ENCODE measurements around the gene NDUFS2.

Gene NDUFS2

GRCh38 chr1:161196521-161197451, 5.4 kb upstream of the NDUFS2 start:
- DNase-seq, result no peak

DNA sequence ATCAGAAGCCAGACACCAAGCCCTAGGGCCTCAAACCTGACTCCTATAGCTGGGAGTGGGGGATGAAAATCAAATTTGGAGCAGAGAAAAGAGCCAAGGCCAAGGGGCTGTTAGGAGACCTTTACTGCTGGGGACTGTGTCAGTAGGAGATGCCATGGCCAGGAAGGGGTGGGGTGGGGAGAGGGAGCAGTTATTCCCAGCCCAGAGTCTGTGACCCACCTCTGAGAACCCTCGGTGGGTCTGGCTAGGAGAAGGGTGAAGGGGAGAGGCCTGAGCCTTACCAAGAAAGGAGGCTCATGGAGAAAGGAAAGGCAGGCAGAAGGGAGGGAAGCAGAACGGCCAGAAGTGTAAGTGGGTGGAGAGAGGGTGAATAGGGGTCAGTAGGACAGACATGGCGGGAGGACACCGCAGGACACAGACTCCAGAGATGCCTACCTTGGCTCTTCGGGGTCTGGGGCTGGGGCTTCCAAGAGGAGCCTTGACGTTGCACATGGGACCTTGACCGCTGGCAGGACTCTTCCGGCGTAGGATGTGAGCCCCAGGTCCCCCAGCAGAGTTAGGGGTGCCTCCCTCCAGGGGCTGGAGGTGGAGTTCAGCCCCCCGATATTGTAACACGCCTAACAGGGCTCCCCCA, 4.5 kb upstream of the NDUFS2 start:
- no peak for DNase-seq

GRCh38 chr1:161198194-161198896, 3.8 kb upstream of the NDUFS2 start:
- no peak for DNase-seq

DNA sequence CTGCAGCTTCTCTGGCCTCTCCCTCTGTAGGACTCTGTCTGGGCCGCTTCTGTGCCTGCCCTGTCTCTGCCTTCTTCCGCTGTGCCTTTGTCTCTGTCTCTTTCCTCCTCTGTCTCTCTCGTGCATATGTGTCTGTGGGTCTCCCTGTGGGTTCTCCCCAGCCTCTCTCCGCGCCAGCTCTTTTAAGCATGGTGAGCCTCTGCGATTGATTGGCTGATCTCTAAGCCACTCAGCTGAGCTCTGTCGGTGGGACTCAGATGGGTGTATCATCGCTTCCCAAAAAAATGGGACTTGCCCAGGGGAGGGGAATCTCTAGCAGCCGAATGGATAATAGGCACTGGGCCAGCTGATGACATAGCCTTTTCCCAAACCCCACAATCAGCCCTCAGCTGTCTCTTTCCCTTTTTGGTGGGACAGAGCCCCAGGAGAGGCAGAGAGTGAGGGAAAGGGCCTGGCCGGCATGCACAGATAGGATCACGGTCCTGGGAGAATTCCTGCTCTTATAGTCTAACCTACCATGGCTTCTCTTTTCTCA, 3.2 kb upstream of the NDUFS2 start, which contains the start of gene ADAMTS4:
TSS of gene ADAMTS4 (minus strand) at position 158 of the 535 bp plus-strand sequence. CDS start 427 bp downstream, outside the sequence.
- no peak for DNase-seq

- no peak for DNase-seq
Measured at GRCh38 chr1:161199506-161200139, 2.5 kb upstream of the NDUFS2 start.

GRCh38 chr1:161200421-161200991, 1.7 kb upstream of the NDUFS2 start:
- DNase-seq, result no peak

DNA sequence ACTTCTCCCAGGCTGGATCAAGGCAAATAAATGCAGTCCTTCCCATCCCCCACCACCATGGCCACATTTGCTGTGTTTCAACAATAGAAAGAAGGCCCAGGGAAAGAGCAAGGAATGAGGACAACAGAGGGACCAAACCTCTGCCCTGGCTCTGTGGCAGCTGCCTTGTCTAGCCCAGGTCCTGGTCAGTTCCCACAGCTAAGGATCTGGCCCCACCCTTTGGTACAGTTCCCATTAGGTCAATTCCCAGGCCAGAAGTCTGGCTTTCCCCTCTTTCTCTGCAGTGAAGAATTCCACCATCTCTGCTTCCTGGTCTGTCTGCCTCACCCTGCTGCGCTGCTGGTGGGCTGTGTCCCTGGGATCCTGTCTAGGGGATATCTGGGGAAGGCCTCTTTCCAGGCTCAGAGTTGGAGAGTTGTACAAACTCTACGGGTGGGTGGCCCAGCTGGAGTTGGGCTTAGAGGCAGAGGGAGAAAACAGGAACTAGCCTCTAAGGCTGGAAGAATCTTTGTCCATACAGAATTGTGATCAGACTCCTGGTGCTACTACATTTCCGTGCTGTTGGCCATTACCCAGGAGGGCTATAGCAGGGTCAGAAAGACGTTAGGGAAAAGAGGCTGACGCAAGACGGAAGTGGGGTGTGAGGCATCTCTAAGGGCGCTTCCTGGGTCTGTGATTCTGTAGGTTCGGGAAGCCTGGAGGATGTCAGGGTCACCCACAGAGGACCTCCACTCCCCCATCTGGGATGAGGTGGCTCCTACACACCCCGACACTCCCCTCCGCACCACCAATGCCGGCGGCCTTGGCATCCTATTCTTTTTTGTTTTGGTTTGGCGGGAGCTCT, 953 bp upstream of the NDUFS2 start:
- DNase-seq, result no peak

- DNase-seq, result no peak
Measured at GRCh38 chr1:161206411-161207140, 4.4 kb downstream of the NDUFS2 start.

DNA sequence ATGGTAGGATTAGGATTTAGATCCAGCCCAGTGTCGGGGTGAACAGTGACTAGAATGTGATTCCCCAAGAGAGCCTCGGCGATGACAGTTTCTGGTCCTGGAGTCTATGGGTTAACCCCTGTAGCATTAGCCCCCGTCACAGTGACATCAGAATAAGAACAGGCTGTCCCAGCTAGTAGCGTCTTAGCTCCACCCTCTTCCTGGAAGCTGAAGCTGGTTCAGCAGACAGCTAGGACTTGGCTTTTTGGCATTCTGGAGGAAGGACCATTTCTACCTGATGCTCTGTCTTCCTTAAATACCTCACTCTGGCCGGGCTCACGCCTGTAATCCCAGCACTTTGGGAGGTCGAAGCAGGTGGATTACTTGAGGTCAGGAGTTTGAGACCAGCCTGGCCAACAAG, 5.0 kb downstream of the NDUFS2 start:
- no peak for DNase-seq

- peak; percentile 72 to 81 for DNase-seq
Measured at GRCh38 chr1:161209790-161210409, 7.7 kb downstream of the NDUFS2 start.

DNA sequence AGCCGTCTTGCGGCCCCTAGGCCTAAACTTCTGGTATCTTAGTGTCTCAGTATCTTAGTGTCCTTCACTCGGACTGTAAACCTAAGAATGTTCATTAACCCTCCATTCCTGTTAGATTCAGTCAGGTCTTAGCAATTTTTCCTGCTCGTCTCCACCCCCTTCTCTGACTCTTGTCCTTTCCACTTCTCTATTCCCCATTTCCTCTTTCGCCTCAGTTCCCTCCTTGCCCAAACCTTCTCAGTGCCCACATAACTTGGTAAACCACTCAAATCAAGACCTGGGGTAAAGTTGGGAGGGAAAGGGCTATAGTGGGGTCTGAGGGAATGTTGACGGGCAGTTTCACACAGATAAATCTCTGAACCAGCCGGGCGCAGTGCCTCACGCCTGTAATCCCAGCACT, 12.2 kb downstream of the NDUFS2 start:
- DNase-seq, result no peak

DNA sequence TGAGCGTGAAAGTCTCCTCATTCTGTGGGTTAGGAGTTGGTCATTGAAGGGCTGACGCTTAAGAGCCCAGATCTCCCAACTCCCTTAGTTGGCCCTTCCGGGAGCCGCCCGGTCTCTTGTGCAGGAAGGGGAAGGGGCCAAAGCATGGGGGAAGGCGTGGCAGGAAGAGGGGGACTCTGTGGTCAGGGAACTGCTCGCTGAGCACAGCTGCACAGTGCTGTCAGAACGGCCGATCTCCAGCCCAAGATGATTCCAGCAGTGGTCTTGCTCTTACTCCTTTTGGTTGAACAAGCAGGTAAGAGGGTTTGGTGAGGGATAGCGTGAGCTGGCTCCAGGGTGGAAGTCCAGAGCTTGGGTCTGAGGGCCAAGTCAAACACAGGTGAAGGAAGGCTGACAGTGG, 12.9 kb downstream of the NDUFS2 start, which contains the start of gene FCER1G:
TSS of gene FCER1G (plus strand) at position 220 of the 400 bp plus-strand sequence. CDS start at position 247, 27 bp downstream.
- no peak for DNase-seq

DNA sequence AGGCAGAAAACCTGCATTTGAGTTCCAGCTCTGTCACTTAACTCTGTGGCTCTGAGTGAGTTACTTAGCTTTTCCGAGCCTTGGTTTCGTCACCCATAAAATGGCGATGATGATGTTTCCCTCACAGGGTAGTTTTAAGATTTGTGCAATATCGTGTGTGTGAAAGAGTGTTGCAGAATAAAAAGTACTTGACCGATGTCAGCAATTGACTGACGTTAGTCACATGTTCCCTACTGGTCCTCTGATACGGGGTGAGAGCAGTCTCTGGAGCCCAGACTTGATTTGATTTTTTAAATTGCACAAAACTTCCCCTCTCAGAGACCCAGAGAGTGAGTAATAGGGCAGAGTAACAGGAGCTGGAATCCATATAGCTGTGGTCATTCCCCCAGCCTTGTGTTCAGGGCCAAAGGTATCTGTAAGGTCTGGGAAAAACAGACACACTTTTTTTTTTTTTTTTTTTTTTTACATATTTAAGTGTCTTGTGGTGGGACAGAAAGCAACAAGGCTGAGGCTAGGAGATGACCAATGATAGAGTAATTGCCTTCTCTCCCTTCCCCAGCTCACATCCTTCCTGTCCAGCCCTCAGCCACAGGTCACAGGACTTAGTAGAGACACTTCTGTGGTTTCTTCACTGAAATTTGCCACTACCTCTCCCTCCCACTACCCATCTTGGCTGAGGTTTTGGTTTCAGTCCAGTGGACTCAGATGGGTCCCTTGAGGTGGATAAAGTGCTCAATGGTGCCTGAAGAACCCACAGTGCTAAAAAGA, 15.0 kb downstream of the NDUFS2 start:
- DNase-seq, result no peak

- DNase-seq, result no peak
Measured at GRCh38 chr1:161217831-161218230, 15.7 kb downstream of the NDUFS2 start.

- no peak for DNase-seq
Measured at GRCh38 chr1:161218301-161219077, 16.3 kb downstream of the NDUFS2 start.

GRCh38 chr1:161219078-161219892, 17.1 kb downstream of the NDUFS2 start:
- no peak for DNase-seq

DNA sequence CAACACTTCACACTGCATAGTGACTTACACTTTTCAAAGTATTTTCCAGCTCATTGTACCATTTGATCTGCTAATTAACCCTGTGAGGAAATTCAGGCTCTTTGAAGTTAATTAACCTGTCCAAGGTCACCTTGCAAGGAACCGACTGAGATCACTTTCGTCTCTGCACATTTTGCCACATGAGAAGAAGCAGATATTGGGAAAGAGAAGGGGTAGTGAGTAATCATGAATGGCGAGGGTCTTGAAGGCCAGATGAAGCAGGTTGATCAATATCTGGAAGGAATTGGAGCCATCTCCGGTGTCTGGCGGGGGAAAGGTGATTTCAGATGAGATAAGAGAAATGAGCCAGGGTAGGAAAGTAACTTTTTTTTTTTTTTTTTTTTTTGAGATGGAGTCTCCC, 17.8 kb downstream of the NDUFS2 start:
- DNase-seq, result no peak

All from activated CD4-positive, alpha-beta T cell treated with anti-CD3 and anti-CD28 coated beads, Interleukin-2, amount 50 U/mL, for 48 hours (primary cell).